NCI-H446 (cell line): ENCODE data around the gene APBB2.
A peak's percentile ranks its signal among the peaks of the same experiment; 100 is the strongest.

ENCODE experiments used
- DNase-seq, 2 experiments: peaks; one replicate each; lab custom pipeline; 2025; lab: John Stamatoyannopoulos, UW

APBB2 gene

GRCh38 chr4:40850496-40850895 is 363.8 kb downstream of the APBB2 start:
- no peak for DNase-seq

DNA sequence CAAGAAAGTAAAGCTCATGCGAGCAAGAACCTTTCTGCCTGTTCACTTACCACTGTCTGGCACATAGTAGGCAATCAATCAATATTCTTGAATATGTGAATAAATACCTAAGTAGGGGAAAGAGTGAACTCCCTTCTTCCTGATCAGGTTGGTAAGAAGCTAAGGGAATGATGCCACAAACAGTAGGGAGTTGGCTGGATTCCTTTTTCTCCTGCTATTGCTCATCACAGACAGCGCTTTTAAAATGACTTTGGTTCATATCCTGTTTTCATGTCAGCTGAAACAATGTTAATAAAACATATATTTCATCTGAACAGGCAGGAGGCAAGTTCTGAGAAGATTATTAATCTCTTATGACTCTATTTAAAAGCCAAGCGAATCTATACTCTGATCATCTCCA is 365.4 kb downstream of the APBB2 start:
- no peak for DNase-seq

- no peak for DNase-seq
Measured at GRCh38 chr4:40848251-40848650, 366.1 kb downstream of the APBB2 start.

GRCh38 chr4:40846532-40846931 is 367.8 kb downstream of the APBB2 start:
- no peak for DNase-seq

- no peak for DNase-seq
Measured at GRCh38 chr4:40845154-40845835, 369.0 kb downstream of the APBB2 start.

- no peak for DNase-seq
Measured at GRCh38 chr4:40844261-40844660, 370.1 kb downstream of the APBB2 start.

DNA sequence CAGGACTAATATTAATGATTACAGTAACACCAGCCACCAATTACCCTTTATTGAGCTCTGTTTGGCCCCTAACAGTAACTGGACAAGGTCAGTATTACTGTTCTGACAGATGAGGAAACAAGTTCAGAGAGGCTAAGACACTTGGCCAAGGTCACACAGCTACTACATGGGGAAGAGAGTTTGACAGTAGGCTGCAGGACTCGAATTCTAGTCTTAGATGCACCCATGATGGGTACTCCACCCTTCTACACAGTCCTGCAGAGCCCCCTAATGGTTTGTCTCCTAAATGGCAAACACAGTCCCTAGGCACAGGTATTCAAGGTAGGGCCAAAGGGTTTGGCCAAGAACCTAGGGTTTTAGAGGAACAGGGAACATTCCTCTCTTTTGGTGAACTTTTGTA is 370.6 kb downstream of the APBB2 start:
- DNase-seq = no peak

DNA sequence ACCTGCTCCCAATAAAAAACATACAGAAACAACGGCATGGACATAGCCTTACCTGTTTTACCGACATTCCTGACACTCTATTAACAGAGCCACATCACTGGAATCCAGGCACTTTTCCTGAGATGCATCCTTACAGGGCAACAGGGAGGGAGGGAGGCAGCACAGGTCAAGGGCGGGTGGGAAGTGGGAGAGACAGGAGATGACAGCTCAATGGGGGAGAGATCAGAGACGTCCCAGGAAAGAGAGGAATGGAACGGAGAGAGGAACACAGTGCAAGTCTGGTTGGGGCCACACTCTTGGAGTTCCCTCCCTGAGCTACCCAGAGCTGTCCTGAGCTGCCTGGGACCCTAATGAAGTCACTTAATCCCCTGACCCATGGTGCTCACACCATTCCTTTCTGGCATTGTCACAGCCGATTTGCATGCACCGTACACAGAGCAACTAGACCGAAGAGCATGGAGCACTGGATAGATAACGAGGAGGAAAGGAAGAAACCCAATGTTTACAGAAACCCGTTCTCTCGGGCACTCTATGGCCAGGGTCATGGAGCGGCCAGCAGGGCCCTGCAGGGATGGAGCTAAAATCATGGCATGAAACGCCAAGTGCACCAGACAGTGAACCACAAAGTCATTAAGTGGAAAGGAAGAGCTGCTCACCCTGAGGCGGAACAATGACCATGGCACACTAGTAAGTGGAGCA is 371.5 kb downstream of the APBB2 start:
- no peak for DNase-seq

GRCh38 chr4:40842318-40842717 is 372.0 kb downstream of the APBB2 start:
- no peak for DNase-seq

DNA sequence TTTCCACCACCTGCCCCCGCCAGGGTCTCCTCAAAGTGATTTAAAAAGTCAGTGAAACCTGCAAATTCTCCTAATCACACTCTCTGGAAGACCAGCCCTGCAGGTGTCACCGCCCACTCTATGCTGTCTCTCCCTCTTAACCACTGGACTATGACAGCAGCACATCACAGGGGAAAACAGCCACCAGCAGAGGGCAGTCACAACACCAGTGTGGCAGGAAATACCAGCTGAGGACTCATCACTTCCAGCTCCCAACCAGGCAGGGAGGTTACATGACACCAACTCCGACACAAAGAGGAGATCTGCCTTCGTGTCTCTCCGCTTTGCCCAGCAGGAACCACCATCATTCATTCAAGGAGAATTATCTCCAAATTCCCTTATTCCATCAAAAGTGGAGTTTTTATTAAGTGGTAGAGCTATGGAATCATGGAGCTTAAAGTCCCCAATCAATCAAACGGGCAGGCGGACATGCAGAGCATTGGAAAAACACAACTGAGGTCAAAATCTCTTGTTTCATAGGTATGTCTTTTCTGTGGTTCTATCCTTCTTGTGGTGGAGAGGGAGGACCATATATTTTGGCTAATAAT is 373.3 kb downstream of the APBB2 start:
- DNase-seq = peak; percentile 3 to 26

DNA sequence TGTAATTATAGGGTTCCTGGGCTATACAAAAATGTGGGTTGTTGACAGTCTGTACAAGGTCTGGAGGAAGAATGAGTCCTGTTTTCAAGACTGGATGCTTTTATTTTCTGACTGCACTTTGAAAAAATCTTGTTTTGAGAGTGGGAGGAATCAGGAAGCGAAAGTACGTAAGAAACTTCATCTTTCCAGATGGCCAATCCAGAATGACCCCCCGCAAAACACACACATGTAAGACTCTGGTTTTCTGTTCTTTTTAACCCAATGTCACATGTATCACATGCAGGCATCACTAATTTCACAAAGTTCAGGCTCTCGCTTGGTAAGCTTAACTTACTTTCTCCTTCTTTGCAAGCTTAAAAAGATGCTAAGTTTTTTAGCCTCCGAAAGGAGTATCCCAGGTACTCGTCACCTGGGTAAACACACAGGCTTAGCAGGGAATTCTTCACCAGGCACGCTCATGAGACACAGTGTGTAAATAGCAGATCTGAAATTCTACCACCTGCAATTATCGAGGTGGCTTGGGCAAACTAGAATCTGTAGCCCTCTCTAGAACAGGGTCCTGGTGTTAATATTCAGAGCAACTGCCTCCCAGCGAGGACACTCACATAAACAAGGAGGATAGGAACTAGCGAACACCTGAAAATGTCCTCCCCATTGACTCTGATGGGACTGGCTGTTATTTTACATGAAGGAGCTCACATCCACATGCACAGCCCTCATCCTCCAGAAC is 373.9 kb downstream of the APBB2 start:
- DNase-seq = no peak

DNA sequence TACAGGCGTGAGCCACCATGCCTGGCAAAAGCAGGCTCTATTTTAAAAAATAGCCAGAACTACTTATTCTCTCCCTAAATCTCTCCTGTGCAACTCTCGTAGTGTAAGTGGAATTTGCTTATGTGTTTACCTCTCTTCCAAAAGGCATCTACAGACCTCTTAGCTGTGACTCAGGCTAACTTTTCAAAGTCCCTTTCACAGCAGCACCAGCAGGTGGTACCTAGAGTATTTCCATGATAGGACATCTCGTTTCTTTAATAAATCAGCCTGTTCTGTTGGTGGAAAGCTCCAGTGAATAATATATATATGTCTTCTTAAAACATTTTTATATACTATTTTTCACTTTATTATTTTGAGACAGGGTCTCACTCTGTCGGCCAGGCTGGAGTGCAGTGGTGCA is 375.6 kb downstream of the APBB2 start:
- DNase-seq = no peak

GRCh38 chr4:40837094-40837870 is 377.1 kb downstream of the APBB2 start:
- DNase-seq = peak in 1 of 2 experiments; percentile 2

DNA sequence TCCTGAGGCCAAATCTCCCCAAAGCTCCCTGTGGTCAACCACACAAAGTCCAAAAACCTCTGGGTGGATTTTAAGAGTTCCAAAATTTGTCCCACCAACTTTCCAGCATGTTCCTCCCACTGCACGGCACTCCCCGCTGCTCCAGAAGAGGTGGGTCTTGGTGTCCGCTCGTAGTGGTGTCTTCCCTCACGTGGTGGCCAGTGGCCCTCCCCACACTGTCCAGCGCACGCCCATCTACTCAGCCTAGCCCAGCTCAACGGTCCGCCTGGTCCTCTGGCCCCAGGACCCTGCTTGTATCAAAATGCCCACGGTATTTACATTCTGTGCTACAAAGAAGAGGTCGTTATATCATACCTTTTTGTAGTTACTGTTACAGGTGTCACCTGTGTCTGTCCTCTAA is 381.1 kb downstream of the APBB2 start:
- DNase-seq = no peak

DNA sequence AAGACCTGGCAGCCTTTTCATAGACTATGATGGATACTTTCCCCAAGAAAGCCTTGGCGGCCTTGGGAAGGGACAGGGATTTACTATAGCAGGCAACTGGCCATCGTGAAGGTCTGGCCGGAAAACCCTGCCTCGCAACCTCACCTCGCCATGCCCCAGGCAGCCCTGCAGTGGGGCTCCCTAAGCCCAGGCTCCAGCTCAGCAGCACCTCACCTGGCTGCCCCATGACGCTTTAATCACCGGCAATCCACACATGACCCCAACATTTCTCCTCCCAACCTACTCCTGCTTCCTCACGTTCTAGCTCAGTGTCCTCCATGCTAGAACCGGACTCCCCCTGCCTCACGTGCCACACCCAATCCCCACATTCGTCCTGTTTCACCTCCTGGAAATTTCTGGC is 382.2 kb downstream of the APBB2 start:
- no peak for DNase-seq

DNA sequence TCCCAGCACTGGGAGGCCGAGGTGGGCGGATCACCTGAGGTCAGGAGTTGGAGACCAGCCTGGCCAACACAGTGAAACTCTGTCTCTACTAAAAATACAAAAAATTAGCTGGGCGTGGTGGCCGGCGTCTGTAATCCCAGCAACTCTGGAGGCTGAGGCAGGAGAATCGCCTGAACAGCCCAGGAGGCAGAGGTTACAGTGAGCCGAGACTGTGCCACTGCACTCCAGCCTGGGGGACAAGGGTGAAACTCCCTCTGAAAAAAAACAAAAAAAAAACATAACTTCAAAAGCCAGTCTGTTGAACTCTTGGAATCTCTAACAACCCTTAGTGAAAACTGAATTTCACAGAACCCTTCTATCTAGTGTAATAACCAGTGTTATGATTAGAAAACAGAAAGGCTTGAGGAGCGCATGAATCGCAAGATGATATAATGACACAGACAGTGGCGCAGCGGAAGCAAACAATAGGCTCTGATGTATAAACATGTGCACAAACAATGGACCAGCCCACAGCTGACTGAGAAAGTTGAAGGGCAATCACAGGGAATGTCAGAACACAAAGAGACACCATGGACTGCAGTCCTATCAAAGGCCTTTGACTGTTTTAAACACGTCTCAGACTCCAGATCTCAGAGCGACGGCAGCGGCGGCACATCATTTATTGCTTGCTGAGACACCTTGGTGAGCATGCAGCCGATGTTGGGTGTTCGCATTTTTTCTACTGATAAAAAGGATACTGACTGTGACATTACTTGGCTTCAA is 383.0 kb downstream of the APBB2 start:
- DNase-seq = no peak

- no peak for DNase-seq
Measured at GRCh38 chr4:40829586-40829985, 384.8 kb downstream of the APBB2 start.

- no peak for DNase-seq
Measured at GRCh38 chr4:40828661-40829060, 385.7 kb downstream of the APBB2 start.

- DNase-seq = no peak
Measured at GRCh38 chr4:40827758-40828157, 386.6 kb downstream of the APBB2 start.

- no peak for DNase-seq
Measured at GRCh38 chr4:40826821-40827220, 387.5 kb downstream of the APBB2 start.
